Measurements from ENCODE around the gene NRG3.
"Not testable (repeated sequence)": the region's sequence is repeated elsewhere in the genome, so short reads cannot be mapped to it uniquely, and the experiment has no call there.

NRG3 gene

GRCh38 chr10:81963606-81964005 lies 88.6 kb downstream of the NRG3 start:
- DNase-seq: no peak

DNA sequence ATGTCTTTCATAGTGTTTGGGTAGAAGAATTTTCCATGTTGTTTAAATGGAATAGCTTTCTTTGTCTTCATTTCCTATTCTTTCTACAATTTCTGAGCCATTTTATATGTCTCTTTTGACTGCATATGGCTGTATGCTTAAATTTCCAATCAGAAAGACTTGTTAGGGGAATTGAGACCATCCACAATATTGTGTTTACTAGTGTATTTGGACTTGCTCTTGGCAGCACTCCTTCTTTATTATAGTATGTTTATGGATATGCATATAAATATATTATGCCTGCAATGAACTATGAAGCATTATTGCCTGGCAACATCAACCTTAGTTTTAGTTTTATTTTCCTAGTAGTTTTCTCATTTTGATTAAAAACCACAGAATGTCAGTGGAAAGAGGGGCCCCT lies 92.7 kb downstream of the NRG3 start:
- DNase-seq: no peak

- DNase-seq: no peak
Measured at GRCh38 chr10:81969136-81969535, 94.1 kb downstream of the NRG3 start.

- no peak for DNase-seq
Measured at GRCh38 chr10:81978238-81978637, 103.2 kb downstream of the NRG3 start.

DNA sequence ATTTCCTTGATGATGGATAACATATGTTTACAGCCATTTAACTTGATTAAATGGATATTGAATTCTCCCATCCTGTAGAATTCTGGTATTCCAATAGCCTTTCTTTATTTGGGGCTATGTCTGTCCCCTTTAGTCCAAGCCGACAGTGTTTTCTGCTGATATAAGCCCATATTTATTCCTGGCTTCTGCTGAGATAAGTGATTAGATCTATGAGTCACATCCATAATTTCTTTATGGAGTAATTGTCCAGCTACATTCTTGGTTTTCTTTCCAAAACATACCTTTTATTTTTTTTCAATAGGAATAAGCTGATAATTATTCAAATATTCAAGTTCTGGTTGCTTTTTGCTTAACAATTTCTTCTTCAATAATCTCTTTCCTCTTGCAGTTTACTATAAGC lies 106.7 kb downstream of the NRG3 start:
- DNase-seq: no peak

DNA sequence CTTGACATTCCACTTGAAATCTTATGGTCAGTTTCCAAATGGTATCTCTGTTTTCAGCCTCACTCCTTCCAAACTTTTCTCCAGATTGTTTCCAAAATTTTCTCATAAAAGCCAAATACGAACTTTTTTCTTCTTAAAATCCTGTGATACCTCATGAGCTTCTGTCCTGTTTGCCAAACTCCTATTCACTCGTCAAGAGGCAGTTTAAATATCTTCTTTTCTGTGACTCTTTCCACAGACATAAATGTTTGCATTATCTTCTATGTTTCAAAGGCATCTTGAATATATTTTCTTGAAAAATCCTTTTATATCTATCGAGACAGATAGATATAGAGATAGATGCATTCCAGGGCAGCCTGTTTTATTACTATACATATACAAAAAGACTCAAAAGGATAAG lies 109.4 kb downstream of the NRG3 start:
- no peak for DNase-seq

DNA sequence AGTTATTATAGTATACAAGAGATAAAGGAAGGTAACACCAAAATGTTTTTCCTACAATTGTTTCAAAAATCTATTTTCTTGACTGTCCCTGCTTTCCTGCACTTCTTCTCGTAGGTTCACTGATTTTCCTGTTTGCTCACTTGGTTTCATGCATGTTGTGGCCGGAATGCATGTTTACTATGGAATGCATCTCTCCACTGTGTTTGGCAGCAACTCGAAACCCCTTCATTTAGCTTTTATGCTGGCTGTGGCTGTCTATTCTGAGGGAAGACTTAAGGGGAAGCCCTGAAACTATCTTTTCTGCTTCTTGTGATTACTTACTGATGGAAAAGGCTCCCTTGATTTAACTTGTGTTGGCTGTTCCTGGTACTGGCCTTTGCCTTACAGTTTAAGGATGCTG lies 120.3 kb downstream of the NRG3 start:
- DNase-seq: no peak

DNA sequence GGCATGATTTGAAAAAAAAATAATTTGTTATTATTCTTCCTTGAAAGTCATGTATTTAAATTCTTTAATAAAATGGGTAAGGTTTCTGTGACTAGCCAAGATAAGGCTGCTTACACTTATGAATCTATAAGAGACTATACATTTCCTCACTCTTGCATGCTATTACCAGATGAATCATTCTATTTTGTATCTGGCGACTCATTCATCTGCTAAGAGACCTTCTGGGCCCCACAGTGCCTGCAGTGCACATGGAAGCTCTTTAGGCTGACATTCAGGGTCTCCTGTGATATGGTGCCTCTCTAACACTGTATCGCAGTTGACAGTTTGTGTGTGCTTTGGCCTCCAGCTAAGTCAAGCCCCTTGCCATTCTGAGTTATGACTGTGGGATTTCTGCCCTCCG lies 121.9 kb downstream of the NRG3 start:
- no peak for DNase-seq

- DNase-seq: no peak
Measured at GRCh38 chr10:82020999-82021398, 146.0 kb downstream of the NRG3 start.

DNA sequence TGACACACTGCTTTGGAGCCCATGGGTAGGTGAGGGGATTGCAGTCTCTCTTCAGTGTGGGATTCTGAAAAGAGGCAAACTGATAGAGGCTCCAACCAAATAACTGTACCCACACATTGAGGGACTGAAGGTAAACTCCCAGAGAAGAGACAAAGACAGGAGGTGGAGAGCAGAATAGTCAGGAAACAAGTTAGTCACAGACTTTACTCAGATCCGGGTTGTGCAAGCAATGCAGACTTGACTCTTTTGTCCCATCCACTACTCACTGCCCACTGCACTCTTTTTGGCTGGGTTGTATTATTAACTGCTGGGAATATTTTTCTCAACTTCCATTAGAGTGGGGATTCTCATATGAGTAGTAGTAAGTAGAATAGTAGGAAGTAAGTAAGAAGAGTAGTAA lies 152.7 kb downstream of the NRG3 start:
- DNase-seq: no peak

DNA sequence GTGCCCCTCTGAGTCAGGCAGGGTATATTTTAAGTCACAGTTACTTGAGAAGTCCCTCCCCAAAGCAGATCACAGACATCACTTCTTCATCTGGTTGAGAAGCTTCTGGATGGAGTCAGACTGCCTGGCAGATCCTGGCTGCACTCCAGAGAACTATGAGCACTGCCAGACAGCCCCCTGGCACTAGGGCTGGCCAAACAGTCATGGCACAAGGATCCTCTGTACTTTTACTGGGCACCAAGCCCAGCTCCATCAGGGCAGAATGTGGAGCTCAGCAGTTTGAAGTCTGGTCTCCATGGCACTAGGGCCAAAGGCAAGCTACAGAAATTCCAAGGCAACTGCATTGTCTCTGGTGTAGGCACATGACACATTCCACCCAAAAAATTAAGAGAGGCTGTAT lies 162.1 kb downstream of the NRG3 start:
- DNase-seq: peak; percentile 92

- peak; percentile 2 for DNase-seq
Measured at GRCh38 chr10:82038587-82038986, 163.6 kb downstream of the NRG3 start.

GRCh38 chr10:82040336-82040735 lies 165.3 kb downstream of the NRG3 start:
- no peak for DNase-seq

DNA sequence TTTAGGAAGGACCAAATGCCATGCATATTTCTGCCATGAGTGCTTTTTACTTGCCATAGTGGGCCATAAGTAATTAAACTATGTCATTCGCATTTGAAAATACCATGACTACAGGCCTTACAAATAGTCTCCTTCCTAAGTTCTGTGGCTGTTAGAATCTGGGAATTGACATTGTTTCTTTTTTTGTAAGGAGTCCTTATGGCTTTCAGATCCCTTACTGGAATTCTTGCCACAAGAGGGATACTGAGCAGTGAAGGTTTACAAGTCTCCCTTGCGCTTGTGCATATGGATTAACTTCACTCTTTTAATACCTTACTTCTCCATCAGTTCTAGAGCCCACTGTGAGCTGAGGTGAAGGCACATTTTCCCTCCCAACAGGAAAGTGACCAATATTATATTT lies 166.0 kb downstream of the NRG3 start:
- DNase-seq: no peak

DNA sequence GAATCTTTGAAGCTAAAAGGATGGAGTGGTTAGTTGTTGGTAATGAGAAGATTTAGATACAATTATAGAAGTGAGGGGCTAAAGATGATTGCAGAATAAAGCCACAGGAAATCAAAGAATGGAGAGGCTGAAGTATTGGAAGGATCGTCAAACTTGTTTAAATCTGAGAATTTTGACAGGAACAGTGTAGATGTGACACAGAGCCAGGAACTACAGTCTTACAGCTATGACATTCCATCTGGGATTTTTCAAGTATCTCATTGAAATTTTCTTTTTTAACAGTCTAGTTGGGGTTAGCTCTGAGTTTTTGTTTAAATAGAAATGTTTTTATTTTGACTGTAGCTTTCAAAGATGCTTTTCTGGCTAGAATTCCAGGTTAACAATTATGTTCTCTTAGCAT lies 181.4 kb downstream of the NRG3 start:
- no peak for DNase-seq

DNA sequence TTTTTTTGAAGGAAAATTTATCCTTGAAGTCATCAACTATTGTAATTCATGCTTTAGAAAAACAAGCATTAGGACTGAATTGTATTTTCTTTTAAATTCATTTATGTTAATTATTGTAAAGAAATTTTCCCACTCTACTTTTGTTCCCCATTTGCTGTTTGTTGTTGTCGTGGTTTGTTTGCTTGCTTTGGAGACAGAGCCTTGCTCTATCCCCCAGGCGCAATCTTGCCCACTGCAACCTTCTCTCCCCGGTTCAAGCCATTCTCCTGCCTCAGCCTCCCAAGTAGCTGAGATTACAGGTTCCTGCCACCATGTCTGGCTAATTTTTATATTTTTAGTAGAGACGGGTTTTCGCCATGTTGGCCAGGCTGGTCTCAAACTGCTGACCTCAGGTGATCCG lies 192.2 kb downstream of the NRG3 start:
- DNase-seq: not testable (repeated sequence)

DNA sequence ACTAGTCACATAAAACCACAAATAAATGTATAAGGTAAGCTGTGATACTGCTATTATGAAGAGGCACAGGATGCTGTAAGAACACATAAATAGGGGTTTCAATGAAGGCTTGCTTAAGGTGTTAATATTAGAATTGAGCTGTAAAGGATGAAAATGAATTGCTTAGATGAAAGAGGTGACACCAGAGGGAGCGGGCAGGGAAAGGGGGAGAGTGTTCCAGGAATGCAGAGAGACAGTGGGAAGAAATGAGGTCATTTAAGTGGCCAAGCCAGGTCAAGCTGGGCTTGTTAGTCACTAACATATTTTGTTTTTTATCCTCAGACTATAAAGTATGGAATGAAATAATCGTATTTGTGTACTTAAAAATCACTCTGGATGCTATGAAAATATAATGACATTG lies 193.5 kb downstream of the NRG3 start:
- DNase-seq: no peak

GRCh38 chr10:82071231-82071630 lies 196.2 kb downstream of the NRG3 start:
- no peak for DNase-seq

DNA sequence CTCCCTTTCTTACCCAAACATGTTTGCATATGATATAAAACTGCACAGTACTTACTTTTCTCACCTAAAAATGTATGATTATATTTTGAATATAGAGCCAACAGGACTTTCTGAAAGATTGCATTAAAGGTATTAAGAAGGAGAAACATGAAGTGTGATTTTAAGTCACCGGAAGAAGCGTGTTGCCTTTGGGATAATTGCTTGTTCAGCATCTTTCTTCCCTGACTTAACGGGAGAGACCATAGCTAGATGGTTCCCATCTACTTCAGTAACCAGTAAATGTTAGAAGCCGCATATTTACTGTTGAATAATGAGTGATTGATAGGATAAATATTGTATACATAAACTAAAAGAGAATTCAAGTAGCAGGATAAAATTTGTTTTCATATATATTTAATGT lies 197.1 kb downstream of the NRG3 start:
- no peak for DNase-seq

GRCh38 chr10:82075605-82076004 lies 200.6 kb downstream of the NRG3 start:
- DNase-seq: no peak

- DNase-seq: no peak
Measured at GRCh38 chr10:82084496-82084895, 209.5 kb downstream of the NRG3 start.

GRCh38 chr10:82084904-82085303 lies 209.9 kb downstream of the NRG3 start:
- no peak for DNase-seq

GRCh38 chr10:82089327-82089726 lies 214.3 kb downstream of the NRG3 start:
- peak; percentile 21 for DNase-seq

- DNase-seq: peak; percentile 34
Measured at GRCh38 chr10:82091413-82091812, 216.4 kb downstream of the NRG3 start.

DNA sequence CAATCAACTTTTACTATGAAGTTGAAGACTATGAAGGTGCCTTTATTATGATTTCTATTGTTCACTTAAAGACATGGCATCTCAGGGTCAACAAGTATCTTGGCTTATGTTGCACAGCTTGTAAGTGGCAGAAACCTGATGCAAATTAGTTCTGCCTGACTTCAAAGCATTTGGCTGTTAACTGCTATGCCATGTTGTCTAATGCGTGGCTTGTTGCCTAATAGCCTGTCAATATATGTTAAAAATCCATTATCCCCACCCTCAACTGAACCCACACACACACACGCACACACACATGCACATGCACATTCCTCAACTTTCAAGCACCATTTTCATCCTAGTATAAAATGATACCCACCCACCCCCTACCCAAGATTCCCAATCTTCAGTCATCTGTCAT lies 217.1 kb downstream of the NRG3 start:
- peak; percentile 66 for DNase-seq

DNA sequence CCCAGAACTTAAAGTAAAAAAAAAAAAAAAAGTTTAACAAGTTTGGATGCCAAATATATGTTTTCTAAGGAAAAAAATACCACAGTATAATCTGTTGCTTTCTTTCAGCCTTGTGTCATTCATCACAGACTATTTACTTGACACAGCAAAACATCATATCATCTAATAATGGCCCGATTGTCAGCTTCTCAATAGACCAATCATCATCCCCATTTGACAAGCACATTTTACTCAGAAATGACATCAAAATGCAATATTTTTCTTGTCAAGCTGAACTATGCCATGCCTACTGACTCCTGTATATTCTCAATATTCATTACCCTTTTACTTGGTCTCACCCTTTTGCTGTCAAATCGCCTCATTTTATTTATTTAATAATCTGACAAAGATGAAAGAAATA lies 249.7 kb downstream of the NRG3 start:
- DNase-seq: no peak

Data from NCI-H446 treated with DMSO at 0.1 percent for 48 hours (cell line).